Measurements from ENCODE around the gene PRPSAP1. TPM values are rescaled to one million over a fixed set of nuclear protein-coding genes. Genes with fewer than 3 reads are reported as not detected.

The PRPSAP1 gene
- total RNA-seq, 1 experiment from 2014 or later = 38.4 TPM

DNA sequence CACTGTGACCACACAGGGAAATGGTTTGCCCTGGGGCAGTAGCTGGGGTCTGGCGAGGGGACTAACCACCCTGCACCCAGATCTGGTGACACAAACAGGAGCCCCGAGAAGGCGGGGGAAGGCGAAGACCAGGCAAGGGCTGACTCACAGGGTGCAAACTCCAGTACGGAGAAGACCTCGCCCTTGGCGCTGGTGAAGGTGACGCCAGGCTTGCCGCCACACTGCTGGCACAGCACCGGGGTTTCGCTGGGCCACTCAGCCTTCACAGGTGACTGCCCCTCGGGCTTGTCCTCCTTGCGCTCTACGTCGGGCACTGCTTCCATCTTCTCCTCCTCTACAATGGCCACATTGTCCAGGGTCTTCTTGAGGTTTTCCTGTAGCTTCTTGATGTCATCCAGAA, 42.3 kb upstream of the PRPSAP1 start:
- no CpG with 5 or more reads among the region's 15 CpGs for WGBS (ENCODE audit: extremely low coverage, insufficient read length, low lambda C conversion rate)
- peaks cover 39 to 78% (median 75%) of the 10 kb centered on the region in 3 experiments; a peak in 6 of 7 replicates for H3K36me3 Mint-ChIP-seq (ENCODE audit: insufficient read depth in 1 of 3, low read depth in 3 of 3)
- H3K27ac ChIP-seq (ENCODE audit: insufficient read length, low read depth, low read length) = no peak overlapping the region
- no peaks in the 10 kb centered on the region for H3K9me3 ChIP-seq (ENCODE audit: control insufficient read depth, low read depth, low read length)
- H3K4me3 Mint-ChIP-seq = no peak overlapping the region
- no peaks in the 10 kb centered on the region for H3K23me2 ChIP-seq (ENCODE audit: insufficient read length, low read depth, low read length, poor library complexity, severe bottlenecking)
- H2AK5ac ChIP-seq (ENCODE audit: insufficient read length, low read length) = no peak overlapping the region
- no peaks in the 10 kb centered on the region for H3K79me2 ChIP-seq (ENCODE audit: insufficient read depth, low read length)
- no peak overlapping the region for H4K8ac ChIP-seq (replicated peaks; ENCODE audit: insufficient read length, low read depth, low read length)
- no peak overlapping the region for H2BK15ac ChIP-seq (ENCODE audit: low read depth, low read length)
- no peaks in the 10 kb centered on the region for H4K20me1 ChIP-seq (ENCODE audit: control insufficient read depth, insufficient read depth, insufficient read length)
- TF ChIP-seq, protein P1, sequence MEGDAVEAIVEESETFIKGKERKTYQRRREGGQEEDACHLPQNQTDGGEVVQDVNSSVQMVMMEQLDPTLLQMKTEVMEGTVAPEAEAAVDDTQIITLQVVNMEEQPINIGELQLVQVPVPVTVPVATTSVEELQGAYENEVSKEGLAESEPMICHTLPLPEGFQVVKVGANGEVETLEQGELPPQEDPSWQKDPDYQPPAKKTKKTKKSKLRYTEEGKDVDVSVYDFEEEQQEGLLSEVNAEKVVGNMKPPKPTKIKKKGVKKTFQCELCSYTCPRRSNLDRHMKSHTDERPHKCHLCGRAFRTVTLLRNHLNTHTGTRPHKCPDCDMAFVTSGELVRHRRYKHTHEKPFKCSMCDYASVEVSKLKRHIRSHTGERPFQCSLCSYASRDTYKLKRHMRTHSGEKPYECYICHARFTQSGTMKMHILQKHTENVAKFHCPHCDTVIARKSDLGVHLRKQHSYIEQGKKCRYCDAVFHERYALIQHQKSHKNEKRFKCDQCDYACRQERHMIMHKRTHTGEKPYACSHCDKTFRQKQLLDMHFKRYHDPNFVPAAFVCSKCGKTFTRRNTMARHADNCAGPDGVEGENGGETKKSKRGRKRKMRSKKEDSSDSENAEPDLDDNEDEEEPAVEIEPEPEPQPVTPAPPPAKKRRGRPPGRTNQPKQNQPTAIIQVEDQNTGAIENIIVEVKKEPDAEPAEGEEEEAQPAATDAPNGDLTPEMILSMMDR (conservative IDR thresholded peaks at IDR 0.05) = no peak
- no peak overlapping the region for H3K9ac ChIP-seq (ENCODE audit: extremely low read depth, insufficient read length, low read length)
- H3K56ac ChIP-seq (ENCODE audit: insufficient read length, low read depth, low read length) = no peak overlapping the region
- H3K4me1 ChIP-seq (ENCODE audit: insufficient read depth, low read length) = no peaks in the 10 kb centered on the region
- H2BK5ac ChIP-seq (ENCODE audit: insufficient read length, low read length) = no peak overlapping the region
- no peaks in the 10 kb centered on the region for H3K9me3 Mint-ChIP-seq
- no peaks in the 10 kb centered on the region for H3K4me1 Mint-ChIP-seq
- no peak overlapping the region for H4K91ac ChIP-seq (ENCODE audit: insufficient read length, low read depth, low read length)
- no peak overlapping the region for H3K14ac ChIP-seq (ENCODE audit: insufficient read depth, low read length)
- no peaks in the 10 kb centered on the region for H3K79me1 ChIP-seq (ENCODE audit: insufficient read depth, low read depth, low read length, poor library complexity, severe bottlenecking)
- no peak overlapping the region for H2BK120ac ChIP-seq (ENCODE audit: low read depth, low read length, poor library complexity, severe bottlenecking)
- no peak overlapping the region; a peak in 1 of 7 replicates for H3K27ac Mint-ChIP-seq
- no peak overlapping the region for H4K5ac ChIP-seq (ENCODE audit: insufficient read length, low read depth, low read length)
- H3K4ac ChIP-seq (ENCODE audit: low read depth, low read length) = no peak overlapping the region
- H2BK12ac ChIP-seq (ENCODE audit: insufficient read length, low read depth, low read length) = no peak overlapping the region
- H2AFZ ChIP-seq (ENCODE audit: low read length) = no peak overlapping the region
- H3K23ac ChIP-seq (ENCODE audit: insufficient read length, low read depth, low read length) = no peak overlapping the region
- no peak overlapping the region for H3T11ph ChIP-seq (ENCODE audit: low read length)
- no peak for DNase-seq
- no peak overlapping the region for H2BK20ac ChIP-seq (ENCODE audit: low read depth, low read length, poor library complexity, severe bottlenecking)
- no peaks in the 10 kb centered on the region for H3K27me3 ChIP-seq (ENCODE audit: insufficient read depth, low read length)
- H3K4me2 ChIP-seq (ENCODE audit: insufficient read depth, insufficient read length, low read length) = no peak overlapping the region
- H3K18ac ChIP-seq (ENCODE audit: insufficient read length, low read depth, low read length) = no peak overlapping the region
- H3K27me3 Mint-ChIP-seq (ENCODE audit: low read depth) = no peaks in the 10 kb centered on the region

All from H9 (cell line).